Measurements from ENCODE around the gene MSANTD3. TPM values are rescaled to one million over a fixed set of nuclear protein-coding genes. Genes with fewer than 3 reads are reported as not detected.

MSANTD3 gene
- total and polyA plus RNA-seq, 2 of the 13 experiments (the other 11 are each of a cell fraction or from before 2014, with no cell fraction given): 10.1 to 19.2 TPM

GRCh38 chr9:100466829-100467221, 39.9 kb downstream of the MSANTD3 start (continued):
- TF ChIP-seq ATF4 (CRISPR knock-in tag; IDR thresholded peaks at IDR 0.05) (peak in 1 of 2 experiments; percentile 53; a peak in 1 of 4 replicates), MLX (CRISPR knock-in tag; IDR thresholded peaks at IDR 0.05) (peak; percentile 41; the same call in 1 of the 2 replicates), NR2F1 (CRISPR knock-in tag; IDR thresholded peaks at IDR 0.05) (0 out of 4 replicates have a peak, but pooled peaks of 1 of the 2 experiments have one; percentile 17), HNF1A (IDR thresholded peaks at IDR 0.05; ENCODE audit: low read depth) (peak; percentile 79), HNF1A (CRISPR knock-in tag; IDR thresholded peaks at IDR 0.05; ENCODE audit: borderline replicate concordance) (peak; percentile 36; the same call in 1 of the 2 replicates), KAT7 (CRISPR knock-in tag; IDR thresholded peaks at IDR 0.05; ENCODE audit: borderline replicate concordance) (no peak), CEBPB (IDR thresholded peaks at IDR 0.05; ENCODE audit: borderline replicate concordance, low read depth, low read length) (peak; percentile 65; the same call in 1 of the 2 replicates), CHD4 (IDR thresholded peaks at IDR 0.05; ENCODE audit: borderline replicate concordance, low read length) (peak; percentile 60; the same call in 1 of the 2 replicates)
